Osteocyte (in vitro differentiated cells): Measurements from ENCODE around the gene HTRA2. TPM values are rescaled to one million over a fixed set of nuclear protein-coding genes. Genes with fewer than 3 reads are reported as not detected.

Source experiments
- DNase-seq: peaks from one replicate; pipeline ENCODE4 v3.0.0; 2021; ENCODE audit warnings: mixed read lengths; ENCODE audit not compliant: unreplicated experiment; ENCODE audit errors: extremely low spot score
- H3K27ac Mint-ChIP-seq: one replicate; pipeline ENCODE4 v1.8.0; 2021; ENCODE audit warnings: mild to moderate bottlenecking, mixed read lengths; ENCODE audit not compliant: unreplicated experiment
- H3K27me3 Mint-ChIP-seq: one replicate; pipeline ENCODE4 v1.8.0; 2021; ENCODE audit warnings: mixed read lengths; ENCODE audit not compliant: unreplicated experiment
- H3K36me3 Mint-ChIP-seq: one replicate; pipeline ENCODE4 v1.8.0; 2021; ENCODE audit warnings: mixed read lengths; ENCODE audit not compliant: unreplicated experiment
- H3K4me1 Mint-ChIP-seq: one replicate; pipeline ENCODE4 v1.8.0; 2021; ENCODE audit warnings: mixed read lengths; ENCODE audit not compliant: unreplicated experiment
- H3K4me3 Mint-ChIP-seq: one replicate; pipeline ENCODE4 v1.8.0; 2021; ENCODE audit warnings: mild to moderate bottlenecking, moderate library complexity, mixed read lengths; ENCODE audit not compliant: unreplicated experiment
- H3K9me3 Mint-ChIP-seq: one replicate; pipeline ENCODE4 v1.8.0; 2021; ENCODE audit warnings: mixed read lengths; ENCODE audit not compliant: unreplicated experiment
- total RNA-seq: library from RNA; stranded (reverse); gene quantifications from 2 replicates; pipeline ENCODE4 v1.2.1, GENCODE V29; 2021
- TF ChIP-seq, protein P1 (sequence below): fragments of 200-600 bp; sonication (generic); IDR thresholded peaks from 2 replicates; pipeline ENCODE4 v1.5.0; 2021; ENCODE audit warnings: antibody characterized with exemption, mild to moderate bottlenecking, moderate library complexity

HTRA2 gene
- total RNA-seq, 1 donor from 2014 or later, result 32.3 TPM

DNA sequence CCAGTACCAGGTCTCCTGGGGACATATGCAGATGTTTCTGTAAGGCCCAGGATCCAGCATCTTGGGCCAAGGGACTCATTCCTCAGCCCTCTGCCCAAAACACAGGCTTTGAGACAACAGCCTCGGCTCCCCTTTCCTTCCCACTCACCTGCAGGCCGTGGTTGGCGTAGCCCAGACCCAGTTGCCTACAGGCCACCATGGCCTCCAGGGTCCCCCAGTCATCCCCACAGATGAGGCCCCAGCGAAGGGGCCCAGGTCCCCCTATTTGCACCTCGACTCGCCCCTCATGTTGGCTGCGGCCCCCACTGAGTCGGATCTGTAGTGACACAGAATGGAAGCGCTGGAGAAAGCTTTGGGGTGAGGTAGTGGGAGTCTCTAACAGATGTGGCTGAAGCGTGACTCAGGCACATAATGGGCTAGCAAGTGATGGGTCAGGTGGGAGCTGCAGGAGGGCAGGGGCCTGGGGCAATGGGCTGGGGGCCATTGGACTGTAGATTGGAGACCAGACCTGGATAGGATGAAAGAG lies 5.8 kb downstream of the HTRA2 start:
- Mint-ChIP-seq H3K36me3 (peaks cover 2% of the 10 kb centered on the region), H3K4me3 (no peak overlapping the region), H3K27me3 (no peaks in the 10 kb centered on the region), H3K9me3 (no peaks in the 10 kb centered on the region), H3K4me1 (peaks cover 16% of the 10 kb centered on the region), H3K27ac (no peak overlapping the region)
- DNase-seq, result no peak
- TF ChIP-seq, protein P1, sequence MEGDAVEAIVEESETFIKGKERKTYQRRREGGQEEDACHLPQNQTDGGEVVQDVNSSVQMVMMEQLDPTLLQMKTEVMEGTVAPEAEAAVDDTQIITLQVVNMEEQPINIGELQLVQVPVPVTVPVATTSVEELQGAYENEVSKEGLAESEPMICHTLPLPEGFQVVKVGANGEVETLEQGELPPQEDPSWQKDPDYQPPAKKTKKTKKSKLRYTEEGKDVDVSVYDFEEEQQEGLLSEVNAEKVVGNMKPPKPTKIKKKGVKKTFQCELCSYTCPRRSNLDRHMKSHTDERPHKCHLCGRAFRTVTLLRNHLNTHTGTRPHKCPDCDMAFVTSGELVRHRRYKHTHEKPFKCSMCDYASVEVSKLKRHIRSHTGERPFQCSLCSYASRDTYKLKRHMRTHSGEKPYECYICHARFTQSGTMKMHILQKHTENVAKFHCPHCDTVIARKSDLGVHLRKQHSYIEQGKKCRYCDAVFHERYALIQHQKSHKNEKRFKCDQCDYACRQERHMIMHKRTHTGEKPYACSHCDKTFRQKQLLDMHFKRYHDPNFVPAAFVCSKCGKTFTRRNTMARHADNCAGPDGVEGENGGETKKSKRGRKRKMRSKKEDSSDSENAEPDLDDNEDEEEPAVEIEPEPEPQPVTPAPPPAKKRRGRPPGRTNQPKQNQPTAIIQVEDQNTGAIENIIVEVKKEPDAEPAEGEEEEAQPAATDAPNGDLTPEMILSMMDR, result no peak

DNA sequence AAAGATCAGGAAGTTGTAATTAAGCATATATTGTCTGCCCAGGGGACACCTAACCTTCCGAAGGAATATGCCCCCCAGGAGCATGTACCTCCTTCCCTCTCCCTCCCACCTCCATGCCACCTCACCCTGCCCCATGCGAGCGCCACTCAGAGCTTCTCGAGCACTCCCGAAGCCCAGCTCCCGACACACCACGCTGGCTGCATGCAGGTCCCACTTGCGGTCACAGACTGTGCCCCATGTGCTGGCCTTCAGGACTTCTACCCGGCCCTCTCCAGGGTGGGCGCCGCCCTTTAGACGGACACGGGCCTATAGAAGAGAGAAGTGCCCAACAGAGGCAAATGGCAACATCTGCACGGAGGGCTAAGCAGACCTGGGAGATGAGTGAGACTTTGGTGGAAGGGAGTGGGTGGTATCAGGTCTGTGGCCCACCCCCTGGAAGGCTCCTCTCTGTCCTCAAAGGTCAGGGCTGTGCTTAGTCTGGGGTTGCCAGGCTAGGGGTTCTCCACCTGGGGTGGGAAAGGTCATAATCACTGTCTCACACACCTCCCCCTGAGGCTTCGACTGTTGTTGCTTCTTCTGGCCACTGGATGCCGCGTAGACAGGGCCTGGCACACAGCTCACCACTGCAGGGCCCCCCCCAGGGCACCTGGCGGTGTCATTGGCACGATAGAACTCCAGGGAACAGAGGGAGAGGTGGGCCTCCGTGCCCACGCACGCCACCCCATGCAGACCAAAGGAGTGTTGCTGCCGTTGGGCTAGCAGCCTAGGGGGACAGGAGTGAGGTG lies 6.6 kb downstream of the HTRA2 start:
- DNase-seq, result no peak
- H3K27ac Mint-ChIP-seq, result no peak overlapping the region
- no peaks in the 10 kb centered on the region for H3K27me3 Mint-ChIP-seq
- TF ChIP-seq, protein P1, result no peak
- H3K4me3 Mint-ChIP-seq, result no peak overlapping the region
- no peaks in the 10 kb centered on the region for H3K9me3 Mint-ChIP-seq
- peaks cover 7% of the 10 kb centered on the region for H3K4me1 Mint-ChIP-seq
- peaks cover 6% of the 10 kb centered on the region for H3K36me3 Mint-ChIP-seq

DNA sequence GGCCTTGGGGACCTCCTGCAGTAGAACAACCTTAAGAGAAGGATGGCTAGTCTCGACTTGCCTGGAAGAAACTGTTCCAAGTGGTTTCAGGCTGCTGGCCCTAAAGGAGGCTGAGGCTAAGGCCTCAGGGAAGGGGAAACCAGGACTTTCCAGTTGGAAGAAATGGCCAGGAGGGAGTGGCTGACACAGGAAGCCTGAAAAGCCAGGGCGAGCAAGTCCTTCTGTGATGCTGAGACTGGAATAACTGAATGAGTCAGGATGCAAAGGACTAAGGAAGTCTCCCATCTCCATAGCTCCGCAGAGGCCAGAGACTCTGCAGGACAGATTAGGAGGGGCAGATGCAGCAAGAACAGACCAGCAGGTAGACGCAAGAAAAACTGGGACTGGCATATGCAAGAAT lies 7.4 kb downstream of the HTRA2 start:
- TF ChIP-seq, protein P1, result no peak
- H3K9me3 Mint-ChIP-seq, result no peaks in the 10 kb centered on the region
- H3K4me3 Mint-ChIP-seq, result no peak overlapping the region
- H3K36me3 Mint-ChIP-seq, result peaks cover 8% of the 10 kb centered on the region
- no peak overlapping the region for H3K27ac Mint-ChIP-seq
- H3K4me1 Mint-ChIP-seq, result peaks cover 1% of the 10 kb centered on the region
- no peaks in the 10 kb centered on the region for H3K27me3 Mint-ChIP-seq
- DNase-seq, result no peak

DNA sequence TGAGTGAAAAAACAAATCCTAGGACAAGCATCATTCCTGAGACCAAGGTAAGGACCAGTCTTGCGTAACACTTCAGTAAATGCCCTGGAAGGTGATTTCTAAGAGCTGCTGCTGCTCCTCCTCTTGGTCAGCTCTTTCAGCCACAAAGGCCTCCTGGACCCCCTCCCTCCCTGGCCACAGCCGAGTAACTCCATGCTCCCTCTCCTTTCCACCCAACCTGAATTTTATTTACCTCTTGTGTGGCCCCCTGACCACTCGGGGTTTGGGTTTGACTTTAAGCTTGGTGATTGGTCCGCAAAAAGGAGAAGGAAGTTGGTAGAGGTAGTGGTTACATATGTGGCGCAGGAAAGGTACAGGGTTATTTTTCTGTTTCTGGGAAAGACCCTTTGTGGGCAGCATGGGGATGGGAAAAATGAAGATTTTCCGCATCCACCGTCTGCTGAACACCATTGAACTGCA lies 9.2 kb downstream of the HTRA2 start:
- no peaks in the 10 kb centered on the region for H3K27me3 Mint-ChIP-seq
- no peak for DNase-seq
- no peaks in the 10 kb centered on the region for H3K9me3 Mint-ChIP-seq
- no peaks in the 10 kb centered on the region for H3K4me1 Mint-ChIP-seq
- TF ChIP-seq, protein P1, result no peak
- no peak overlapping the region for H3K4me3 Mint-ChIP-seq
- H3K27ac Mint-ChIP-seq, result no peak overlapping the region
- peaks cover 14% of the 10 kb centered on the region for H3K36me3 Mint-ChIP-seq

DNA sequence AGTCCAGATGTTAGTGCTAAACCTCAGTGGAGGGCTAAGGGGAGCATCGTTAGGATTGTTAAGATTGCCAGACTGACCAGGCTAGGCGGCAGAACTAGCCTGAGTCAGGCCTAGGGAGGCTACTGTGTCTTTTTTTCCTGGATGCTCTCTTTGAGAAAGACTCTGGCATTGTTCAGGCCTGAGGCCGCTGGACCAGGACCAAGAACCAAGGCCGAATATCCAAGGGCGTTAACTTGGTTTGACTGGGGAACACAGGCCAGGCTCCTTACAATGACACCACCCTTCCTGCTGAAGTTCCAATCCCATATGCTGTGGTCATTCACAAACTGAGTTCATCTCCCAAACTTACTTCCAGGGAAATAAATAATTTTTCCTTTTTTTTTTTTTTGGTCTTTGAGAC lies 10.6 kb downstream of the HTRA2 start:
- peaks cover 15% of the 10 kb centered on the region for H3K36me3 Mint-ChIP-seq
- H3K4me3 Mint-ChIP-seq, result no peak overlapping the region
- no peak overlapping the region for H3K27ac Mint-ChIP-seq
- no peaks in the 10 kb centered on the region for H3K4me1 Mint-ChIP-seq
- H3K27me3 Mint-ChIP-seq, result no peaks in the 10 kb centered on the region
- DNase-seq, result no peak
- no peaks in the 10 kb centered on the region for H3K9me3 Mint-ChIP-seq
- TF ChIP-seq, protein P1, result no peak
